HL-60 (cell line): ENCODE measurements around the gene DPP6.

Source experiments
- DNase-seq, 2 experiments: peaks; one replicate each; pipeline ENCODE4 v3.0.0-alpha.2; 2010 to 2020; ENCODE audit warnings: low read depth in 1 of 2, low spot score in 1 of 2
- H3K27ac ChIP-seq: fragments of 250-450 bp; sonication (Bioruptor Pico); replicated peaks from 2 replicates; pipeline ENCODE4 v1.5.1; 2020; ENCODE audit warnings: mild to moderate bottlenecking, moderate library complexity
- H3K27me3 ChIP-seq: fragments of 250-450 bp; sonication (Bioruptor Pico); 2 replicates; pipeline ENCODE4 v1.5.1; 2021; ENCODE audit warnings: mild to moderate bottlenecking, moderate library complexity; ENCODE audit not compliant: insufficient read depth, poor library complexity, severe bottlenecking
- H3K4me3 ChIP-seq: replicated peaks from 2 replicates; pipeline ENCODE4 v1.5.1; 2011; ENCODE audit warnings: mild to moderate bottlenecking, control low read depth, low read length; ENCODE audit not compliant: insufficient read depth
- GABPA ChIP-seq: IDR thresholded peaks from 2 replicates; pipeline ENCODE4 v1.6.1; 2012; ENCODE audit warnings: low read depth
- POLR2AphosphoS5 ChIP-seq: IDR thresholded peaks from 2 replicates; pipeline ENCODE4 v1.6.1; 2012; ENCODE audit warnings: low read depth
- REST ChIP-seq: IDR thresholded peaks from 2 replicates; pipeline ENCODE4 v1.6.1; 2012; ENCODE audit warnings: low read depth; ENCODE audit not compliant: insufficient replicate concordance
- SPI1 ChIP-seq: IDR thresholded peaks from 2 replicates; pipeline ENCODE4 v1.6.1; 2012; ENCODE audit warnings: low read depth, mild to moderate bottlenecking, borderline replicate concordance
- TF ChIP-seq, protein P1 (sequence below): IDR thresholded peaks from one replicate; pipeline ENCODE4 v1.5.1; 2011; ENCODE audit warnings: low read length, control low read depth, inconsistent platforms; ENCODE audit not compliant: insufficient read depth

Gene DPP6

DNA sequence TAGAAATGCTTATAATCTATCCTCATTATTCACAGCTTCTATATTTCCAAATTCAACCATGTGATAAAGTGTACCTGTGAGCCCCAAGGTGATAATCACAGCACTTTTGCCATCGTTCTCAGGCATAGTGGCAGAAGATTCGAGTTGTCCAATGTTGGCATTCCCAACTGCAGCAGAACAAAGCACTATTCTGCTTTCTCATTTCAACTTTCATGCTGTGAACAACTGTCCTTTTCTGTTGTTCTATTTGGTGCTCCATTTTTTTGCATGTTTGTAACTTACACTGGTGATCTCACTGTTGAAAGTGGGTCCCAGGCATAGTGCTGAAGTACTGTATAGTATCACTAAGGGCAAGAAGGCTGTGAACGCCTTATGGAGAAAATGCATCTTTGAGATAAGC lies 512.5 kb downstream of the DPP6 start:
- TF ChIP-seq SPI1 (no peak), GABPA (no peak), REST (no peak), POLR2AphosphoS5 (no peak)
- TF ChIP-seq, protein P1, sequence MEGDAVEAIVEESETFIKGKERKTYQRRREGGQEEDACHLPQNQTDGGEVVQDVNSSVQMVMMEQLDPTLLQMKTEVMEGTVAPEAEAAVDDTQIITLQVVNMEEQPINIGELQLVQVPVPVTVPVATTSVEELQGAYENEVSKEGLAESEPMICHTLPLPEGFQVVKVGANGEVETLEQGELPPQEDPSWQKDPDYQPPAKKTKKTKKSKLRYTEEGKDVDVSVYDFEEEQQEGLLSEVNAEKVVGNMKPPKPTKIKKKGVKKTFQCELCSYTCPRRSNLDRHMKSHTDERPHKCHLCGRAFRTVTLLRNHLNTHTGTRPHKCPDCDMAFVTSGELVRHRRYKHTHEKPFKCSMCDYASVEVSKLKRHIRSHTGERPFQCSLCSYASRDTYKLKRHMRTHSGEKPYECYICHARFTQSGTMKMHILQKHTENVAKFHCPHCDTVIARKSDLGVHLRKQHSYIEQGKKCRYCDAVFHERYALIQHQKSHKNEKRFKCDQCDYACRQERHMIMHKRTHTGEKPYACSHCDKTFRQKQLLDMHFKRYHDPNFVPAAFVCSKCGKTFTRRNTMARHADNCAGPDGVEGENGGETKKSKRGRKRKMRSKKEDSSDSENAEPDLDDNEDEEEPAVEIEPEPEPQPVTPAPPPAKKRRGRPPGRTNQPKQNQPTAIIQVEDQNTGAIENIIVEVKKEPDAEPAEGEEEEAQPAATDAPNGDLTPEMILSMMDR = no peak
- no peak for DNase-seq
- Histone ChIP-seq H3K27me3 (no peaks in the 10 kb centered on the region), H3K27ac (no peak overlapping the region), H3K4me3 (no peak overlapping the region)

DNA sequence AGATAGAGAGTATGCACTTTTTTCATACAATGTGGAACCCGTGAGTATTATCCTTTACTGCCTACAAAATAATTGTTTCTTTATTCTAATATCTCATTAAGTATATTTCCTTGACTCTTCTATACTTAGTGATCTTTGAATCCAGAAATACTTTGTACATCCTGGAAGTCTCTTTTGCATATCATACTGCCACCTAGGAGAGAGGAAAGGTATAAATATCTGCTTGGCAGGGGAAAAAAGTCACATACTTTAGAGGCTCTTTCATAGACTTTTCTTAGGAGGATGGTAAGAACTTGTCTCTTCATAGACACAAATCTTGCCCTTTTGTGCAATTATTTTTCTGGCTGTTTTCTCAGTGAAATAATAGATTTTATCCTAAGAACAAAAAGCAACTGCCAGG lies 514.7 kb downstream of the DPP6 start:
- TF ChIP-seq POLR2AphosphoS5 (no peak), REST (no peak), GABPA (no peak), SPI1 (no peak)
- TF ChIP-seq, protein P1 = no peak
- Histone ChIP-seq H3K4me3 (no peak overlapping the region), H3K27me3 (no peaks in the 10 kb centered on the region), H3K27ac (no peak overlapping the region)
- no peak for DNase-seq

GRCh38 chr7:154568346-154568745 lies 516.1 kb downstream of the DPP6 start:
- Histone ChIP-seq H3K4me3 (no peak overlapping the region), H3K27me3 (no peaks in the 10 kb centered on the region), H3K27ac (no peak overlapping the region)
- no peak for DNase-seq
- no peak for TF ChIP-seq SPI1
- no peak for TF ChIP-seq REST
- no peak for TF ChIP-seq POLR2AphosphoS5

DNA sequence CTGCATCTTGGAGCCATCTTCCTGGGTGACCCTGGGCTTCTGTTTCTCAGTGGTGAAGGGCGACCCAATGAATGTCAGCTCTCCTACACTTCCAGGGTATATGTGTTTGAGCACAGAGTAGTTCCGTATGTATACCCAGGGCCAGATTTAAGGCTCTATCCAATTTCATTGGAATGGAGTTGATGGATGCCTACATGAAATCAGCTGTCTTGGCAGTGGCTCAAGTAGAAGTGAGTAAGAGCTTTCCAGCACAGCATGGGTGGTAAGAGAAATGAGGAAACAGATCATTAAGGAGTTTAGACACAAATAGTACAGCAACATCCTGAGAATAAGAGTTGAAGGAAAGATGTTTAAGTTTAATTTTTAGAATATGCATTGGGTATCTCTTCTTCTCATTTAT lies 517.7 kb downstream of the DPP6 start:
- Histone ChIP-seq H3K27ac (no peak overlapping the region), H3K4me3 (no peak overlapping the region), H3K27me3 (no peaks in the 10 kb centered on the region)
- DNase-seq = no peak
- no peak for TF ChIP-seq REST
- TF ChIP-seq POLR2AphosphoS5 = no peak
- no peak for TF ChIP-seq SPI1
- TF ChIP-seq GABPA = no peak
- TF ChIP-seq, protein P1 = no peak
